GM12878 (cell line): ENCODE measurements around the gene NKX1-2. TPM values are rescaled to one million over a fixed set of nuclear protein-coding genes. Genes with fewer than 3 reads are reported as not detected.

Experiments
- ATAC-seq: fragments of 200-7000 bp; cut with Tn5 transposase; 3 replicates; pipeline ENCODE4 v1.9.1; 2020; ENCODE audit warnings: mild to moderate bottlenecking, moderate library complexity
- BruUV-seq: library from RNA; stranded (reverse); fragments of 400-500 nt; replicated peaks from 2 replicates; lab custom pipeline; 2021; lab: Mats Ljungman, UMichigan
- CTCF ChIA-PET: fragments of 300-600 bp; sonication (Branson Sonifier 250); formaldehyde crosslinking; extraction: SDS; loops from one replicate; lab custom pipeline; 2021; ENCODE audit warnings: inconsistent platforms; lab: Yijun Ruan, JAX
- POLR2A ChIA-PET: fragments of 350-600 bp; formaldehyde crosslinking; extraction: SDS; loops from one replicate; lab custom pipeline; 2021; ENCODE audit warnings: inconsistent platforms; lab: Charles Lee
- RAD21 ChIA-PET: fragments of 300-600 bp; sonication (Branson Sonifier 250); formaldehyde crosslinking; loops from one replicate; lab custom pipeline; 2023; ENCODE audit warnings: antibody characterized with exemption; ENCODE audit not compliant: unreplicated experiment; lab: Charles Lee
- SMC1A ChIA-PET: fragments of 300-600 bp; sonication (Branson Sonifier 250); formaldehyde crosslinking; loops from one replicate; lab custom pipeline; 2023; ENCODE audit not compliant: unreplicated experiment, uncharacterized antibody; lab: Charles Lee
- DNase-seq: peaks from one replicate; pipeline ENCODE4 v3.0.0-alpha.2; 2011; ENCODE audit warnings: low read depth, low spot score
- FAIRE-seq: peaks from 3 replicates; lab custom pipeline; 2011; peaks lifted over from hg19 to GRCh38; lab: Jason Lieb, UNC
- H2AFZ ChIP-seq: 2 replicates; pipeline ENCODE4 v1.6.0; 2011; ENCODE audit warnings: low read depth, low read length, control low read depth; ENCODE audit not compliant: control insufficient read depth
- H3K27ac ChIP-seq: 2 replicates; pipeline ENCODE4 v1.5.1; 2011; ENCODE audit warnings: control low read depth; ENCODE audit not compliant: control insufficient read depth, insufficient read depth
- H3K27me3 ChIP-seq, 2 experiments: replicated peaks in 1 of 2; 2 replicates each; pipeline versions ENCODE4 v1.6.0 to v1.6.1; 2011; ENCODE audit warnings: low read length in 1 of 2; ENCODE audit not compliant: control insufficient read depth in 2 of 2, insufficient read depth in 2 of 2
- H3K36me3 ChIP-seq, 2 experiments: 2 replicates each; pipeline ENCODE4 v1.5.1; 2011; ENCODE audit warnings: low read length in 1 of 2; ENCODE audit not compliant: control insufficient read depth in 2 of 2, insufficient read depth in 2 of 2
- H3K4me1 ChIP-seq: 2 replicates; pipeline ENCODE4 v1.6.1; 2011; ENCODE audit warnings: mild to moderate bottlenecking, low read length, moderate library complexity, mixed read lengths; ENCODE audit not compliant: control insufficient read depth, insufficient read depth
- H3K4me2 ChIP-seq: 2 replicates; pipeline ENCODE4 v1.6.0; 2011; ENCODE audit warnings: control low read depth; ENCODE audit not compliant: control insufficient read depth, insufficient read depth
- H3K4me3 ChIP-seq: fragments of 200-600 bp; sonication (generic); 2 replicates; pipeline ENCODE4 v1.5.1; 2016
- H3K79me2 ChIP-seq: 2 replicates; pipeline ENCODE4 v1.6.0; 2011; ENCODE audit warnings: low read length; ENCODE audit not compliant: control insufficient read depth, insufficient read depth
- H3K9ac ChIP-seq: 2 replicates; pipeline ENCODE4 v1.8.0; 2011; ENCODE audit warnings: low read length, control low read depth, mixed read lengths; ENCODE audit not compliant: control insufficient read depth, insufficient read depth
- H3K9me3 ChIP-seq: replicated peaks from 3 replicates; pipeline ENCODE4 v1.5.1; 2011; ENCODE audit warnings: mild to moderate bottlenecking, low read length; ENCODE audit not compliant: control insufficient read depth, insufficient read depth
- H4K20me1 ChIP-seq: 2 replicates; pipeline ENCODE4 v1.6.0; 2011; ENCODE audit not compliant: control insufficient read depth, insufficient read depth
- BMI1 ChIP-seq: fragments of 450-650 bp; IDR thresholded peaks from 2 replicates; pipeline ENCODE4 v1.6.1; 2016; ENCODE audit warnings: mild to moderate bottlenecking, moderate library complexity, borderline replicate concordance
- CHD1 ChIP-seq: IDR thresholded peaks from 2 replicates; pipeline ENCODE4 v1.6.1; 2012; ENCODE audit warnings: low read depth, low read length, improper control_type of control experiment
- GABPA ChIP-seq: IDR thresholded peaks from 2 replicates; pipeline ENCODE4 v1.6.1; 2014; ENCODE audit warnings: antibody characterized with exemption, low read depth, mild to moderate bottlenecking, inconsistent platforms
- NFXL1 ChIP-seq: fragments of 450-650 bp; IDR thresholded peaks from 2 replicates; pipeline ENCODE4 v1.6.1; 2017; ENCODE audit warnings: antibody characterized with exemption, mild to moderate bottlenecking, borderline replicate concordance
- PAX8 ChIP-seq: fragments of 450-650 bp; IDR thresholded peaks from 2 replicates; pipeline ENCODE4 v1.6.1; 2017; ENCODE audit warnings: mild to moderate bottlenecking, moderate library complexity
- RBBP5 ChIP-seq: fragments of 200-600 bp; sonication (generic); conservative IDR thresholded peaks from 2 replicates; pipeline ENCODE4 v1.6.1; 2016
- SMAD1 ChIP-seq: fragments of 450-650 bp; IDR thresholded peaks from 2 replicates; pipeline ENCODE4 v1.6.1; 2018; ENCODE audit warnings: mild to moderate bottlenecking, low read depth; ENCODE audit not compliant: partially characterized antibody
- WRNIP1 ChIP-seq: IDR thresholded peaks from 2 replicates; pipeline ENCODE4 v1.6.1; 2011; ENCODE audit warnings: low read depth, low read length, improper control_type of control experiment, borderline replicate concordance
- ZNF274 ChIP-seq: IDR thresholded peaks from one replicate; pipeline ENCODE4 v1.8.0; 2011; ENCODE audit not compliant: insufficient read length, insufficient read depth
- WGBS: methylation state at CpG from one replicate; pipeline ENCODE4 v1.1.6; 2016; ENCODE audit warnings: low lambda C conversion rate; ENCODE audit not compliant: insufficient replicate concordance, insufficient coverage; ENCODE audit errors: missing lambda C conversion rate; 5-methylcytosine and 5-hydroxymethylcytosine counted together
- in situ Hi-C: fragments of 300-500 bp; cut with MboI; formaldehyde crosslinking; loops from 9 replicates; pipeline ENCODE4 v1.14.3; 2018; ENCODE audit warnings: mixed read lengths
- intact Hi-C: fragments of 100-400 bp; cut with micrococcal nuclease; formaldehyde crosslinking; loops from one replicate; pipeline ENCODE4 v1.14.2; 2022; ENCODE audit not compliant: unreplicated experiment
- polyA plus RNA-seq, 11 experiments: library from polyadenylated mRNA; depleted of rRNA in 4 of 11; unstranded in 6 of 11; stranded (reverse) in 5 of 11; fragments of >200 nt; fragmentation: Nextera tagmentation in 4 of 11; fragmentation: Illumina TruSeq in 1 of 11; extraction: Ambion mirVana in 4 of 11; extraction: Trizol in 1 of 11; gene quantifications; 1 replicate in 1 of 11; 2 replicates in 10 of 11; pipeline versions ENCODE4 v1.2.1 to v1.2.3, GENCODE V29; 2011 to 2016; ENCODE audit warnings: inconsistent platforms in 2 of 11, missing spikeins in 2 of 11, low read depth in 1 of 11
- total RNA-seq, 4 experiments: library from RNA; depleted of rRNA in 3 of 4; stranded (reverse); fragments of >200 nt in 3 of 4; fragmentation: Illumina TruSeq in 1 of 4; extraction: Trizol in 1 of 4; gene quantifications; 2 replicates each; pipeline versions ENCODE4 v1.2.1 to v1.2.3, GENCODE V29; 2013 to 2021
- TF ChIP-seq, protein P1 (sequence below): fragments of 450-650 bp; IDR thresholded peaks from 2 replicates; pipeline ENCODE4 v1.6.1; 2016; ENCODE audit warnings: mild to moderate bottlenecking
- TF ChIP-seq, protein P2 (sequence below): fragments of 450-650 bp; IDR thresholded peaks from 2 replicates; pipeline ENCODE4 v1.6.1; 2017; ENCODE audit warnings: borderline replicate concordance
- TF ChIP-seq, protein P3 (sequence below): IDR thresholded peaks from 2 replicates; pipeline ENCODE4 v1.6.1; 2012; ENCODE audit warnings: low read length, inconsistent platforms
- TF ChIP-seq, protein P4 (sequence below): IDR thresholded peaks from 2 replicates; pipeline ENCODE4 v1.6.1; 2011; ENCODE audit warnings: borderline replicate concordance, low read depth, mild to moderate bottlenecking, moderate library complexity, low read length; ENCODE audit not compliant: insufficient read depth, poor library complexity, severe bottlenecking
- TF ChIP-seq, protein P5 (sequence below): fragments of 150-350 bp; IDR thresholded peaks from 2 replicates; pipeline ENCODE4 v1.6.1; 2014; ENCODE audit warnings: mild to moderate bottlenecking, low read depth, low read length

The NKX1-2 gene
- total and polyA plus RNA-seq, 10 of the 15 experiments (the other 5 are each of a cell fraction or from before 2014, with no cell fraction given), result not detected

DNA sequence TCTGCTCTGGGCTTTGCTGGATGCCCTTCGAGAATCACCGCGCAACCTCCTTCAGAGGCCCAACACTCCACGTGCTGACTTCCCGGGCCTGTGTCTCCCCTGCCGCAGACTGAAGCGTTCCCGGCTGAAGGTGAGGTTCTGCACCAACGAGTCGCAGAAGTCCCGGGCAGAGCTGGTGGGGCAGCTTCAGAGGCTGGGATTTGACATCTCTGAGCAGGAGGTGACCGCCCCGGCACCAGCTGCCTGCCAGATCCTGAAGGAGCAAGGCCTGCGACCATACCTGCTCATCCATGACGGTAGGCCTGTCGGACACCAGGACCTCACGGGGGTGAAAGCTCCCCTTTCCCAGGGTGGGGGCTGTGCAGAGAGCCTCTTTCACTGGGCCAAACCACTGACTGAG lies 34.2 kb upstream of the NKX1-2 start:
- POLR2A ChIA-PET, result no interaction called here
- no peak for DNase-seq
- Histone ChIP-seq H3K36me3 (no peaks in the 10 kb centered on the region), H4K20me1 (no peaks in the 10 kb centered on the region), H3K9ac (no peak overlapping the region), H3K27ac (no peak overlapping the region), H3K9me3 (no peaks in the 10 kb centered on the region; the same call in 1 of the 3 replicates), H3K4me3 (no peak overlapping the region), H3K4me2 (no peak overlapping the region), H3K27me3 (no peaks in the 10 kb centered on the region; a peak in 1 of 4 replicates), H3K4me1 (no peaks in the 10 kb centered on the region), H3K79me2 (no peaks in the 10 kb centered on the region), H2AFZ (no peak overlapping the region)
- CTCF ChIA-PET, result no interaction called here
- BruUV-seq, result no TSS peak
- 73% methylated on average over 17 of the region's 17 CpGs for WGBS
- no peak for FAIRE-seq
- intact Hi-C loops, result no loop called here
- SMC1A ChIA-PET, result no interaction called here
- in situ Hi-C loops, result no loop called here
- ATAC-seq, result no peak
- RAD21 ChIA-PET, result no interaction called here
- no peak for TF ChIP-seq PAX8
- no peak for TF ChIP-seq CHD1
- TF ChIP-seq BMI1, result no peak
- no peak for TF ChIP-seq RBBP5
- TF ChIP-seq SMAD1, result no peak
- TF ChIP-seq, protein P1, sequence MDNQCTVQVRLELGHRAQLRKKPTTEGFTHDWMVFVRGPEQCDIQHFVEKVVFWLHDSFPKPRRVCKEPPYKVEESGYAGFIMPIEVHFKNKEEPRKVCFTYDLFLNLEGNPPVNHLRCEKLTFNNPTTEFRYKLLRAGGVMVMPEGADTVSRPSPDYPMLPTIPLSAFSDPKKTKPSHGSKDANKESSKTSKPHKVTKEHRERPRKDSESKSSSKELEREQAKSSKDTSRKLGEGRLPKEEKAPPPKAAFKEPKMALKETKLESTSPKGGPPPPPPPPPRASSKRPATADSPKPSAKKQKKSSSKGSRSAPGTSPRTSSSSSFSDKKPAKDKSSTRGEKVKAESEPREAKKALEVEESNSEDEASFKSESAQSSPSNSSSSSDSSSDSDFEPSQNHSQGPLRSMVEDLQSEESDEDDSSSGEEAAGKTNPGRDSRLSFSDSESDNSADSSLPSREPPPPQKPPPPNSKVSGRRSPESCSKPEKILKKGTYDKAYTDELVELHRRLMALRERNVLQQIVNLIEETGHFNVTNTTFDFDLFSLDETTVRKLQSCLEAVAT, result no peak
- no peak for TF ChIP-seq GABPA
- no peak for TF ChIP-seq NFXL1
- TF ChIP-seq, protein P2, sequence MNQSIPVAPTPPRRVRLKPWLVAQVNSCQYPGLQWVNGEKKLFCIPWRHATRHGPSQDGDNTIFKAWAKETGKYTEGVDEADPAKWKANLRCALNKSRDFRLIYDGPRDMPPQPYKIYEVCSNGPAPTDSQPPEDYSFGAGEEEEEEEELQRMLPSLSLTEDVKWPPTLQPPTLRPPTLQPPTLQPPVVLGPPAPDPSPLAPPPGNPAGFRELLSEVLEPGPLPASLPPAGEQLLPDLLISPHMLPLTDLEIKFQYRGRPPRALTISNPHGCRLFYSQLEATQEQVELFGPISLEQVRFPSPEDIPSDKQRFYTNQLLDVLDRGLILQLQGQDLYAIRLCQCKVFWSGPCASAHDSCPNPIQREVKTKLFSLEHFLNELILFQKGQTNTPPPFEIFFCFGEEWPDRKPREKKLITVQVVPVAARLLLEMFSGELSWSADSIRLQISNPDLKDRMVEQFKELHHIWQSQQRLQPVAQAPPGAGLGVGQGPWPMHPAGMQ, result no peak
- TF ChIP-seq WRNIP1, result no peak
- TF ChIP-seq, protein P3, sequence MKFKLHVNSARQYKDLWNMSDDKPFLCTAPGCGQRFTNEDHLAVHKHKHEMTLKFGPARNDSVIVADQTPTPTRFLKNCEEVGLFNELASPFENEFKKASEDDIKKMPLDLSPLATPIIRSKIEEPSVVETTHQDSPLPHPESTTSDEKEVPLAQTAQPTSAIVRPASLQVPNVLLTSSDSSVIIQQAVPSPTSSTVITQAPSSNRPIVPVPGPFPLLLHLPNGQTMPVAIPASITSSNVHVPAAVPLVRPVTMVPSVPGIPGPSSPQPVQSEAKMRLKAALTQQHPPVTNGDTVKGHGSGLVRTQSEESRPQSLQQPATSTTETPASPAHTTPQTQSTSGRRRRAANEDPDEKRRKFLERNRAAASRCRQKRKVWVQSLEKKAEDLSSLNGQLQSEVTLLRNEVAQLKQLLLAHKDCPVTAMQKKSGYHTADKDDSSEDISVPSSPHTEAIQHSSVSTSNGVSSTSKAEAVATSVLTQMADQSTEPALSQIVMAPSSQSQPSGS, result no peak
- TF ChIP-seq, protein P4, sequence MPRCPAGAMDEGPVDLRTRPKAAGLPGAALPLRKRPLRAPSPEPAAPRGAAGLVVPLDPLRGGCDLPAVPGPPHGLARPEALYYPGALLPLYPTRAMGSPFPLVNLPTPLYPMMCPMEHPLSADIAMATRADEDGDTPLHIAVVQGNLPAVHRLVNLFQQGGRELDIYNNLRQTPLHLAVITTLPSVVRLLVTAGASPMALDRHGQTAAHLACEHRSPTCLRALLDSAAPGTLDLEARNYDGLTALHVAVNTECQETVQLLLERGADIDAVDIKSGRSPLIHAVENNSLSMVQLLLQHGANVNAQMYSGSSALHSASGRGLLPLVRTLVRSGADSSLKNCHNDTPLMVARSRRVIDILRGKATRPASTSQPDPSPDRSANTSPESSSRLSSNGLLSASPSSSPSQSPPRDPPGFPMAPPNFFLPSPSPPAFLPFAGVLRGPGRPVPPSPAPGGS, result no peak
- TF ChIP-seq, protein P5, sequence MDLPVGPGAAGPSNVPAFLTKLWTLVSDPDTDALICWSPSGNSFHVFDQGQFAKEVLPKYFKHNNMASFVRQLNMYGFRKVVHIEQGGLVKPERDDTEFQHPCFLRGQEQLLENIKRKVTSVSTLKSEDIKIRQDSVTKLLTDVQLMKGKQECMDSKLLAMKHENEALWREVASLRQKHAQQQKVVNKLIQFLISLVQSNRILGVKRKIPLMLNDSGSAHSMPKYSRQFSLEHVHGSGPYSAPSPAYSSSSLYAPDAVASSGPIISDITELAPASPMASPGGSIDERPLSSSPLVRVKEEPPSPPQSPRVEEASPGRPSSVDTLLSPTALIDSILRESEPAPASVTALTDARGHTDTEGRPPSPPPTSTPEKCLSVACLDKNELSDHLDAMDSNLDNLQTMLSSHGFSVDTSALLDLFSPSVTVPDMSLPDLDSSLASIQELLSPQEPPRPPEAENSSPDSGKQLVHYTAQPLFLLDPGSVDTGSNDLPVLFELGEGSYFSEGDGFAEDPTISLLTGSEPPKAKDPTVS, result no peak
- TF ChIP-seq ZNF274, result no peak
